ENCODE measurements around the gene AUTS2.

AUTS2 gene

DNA sequence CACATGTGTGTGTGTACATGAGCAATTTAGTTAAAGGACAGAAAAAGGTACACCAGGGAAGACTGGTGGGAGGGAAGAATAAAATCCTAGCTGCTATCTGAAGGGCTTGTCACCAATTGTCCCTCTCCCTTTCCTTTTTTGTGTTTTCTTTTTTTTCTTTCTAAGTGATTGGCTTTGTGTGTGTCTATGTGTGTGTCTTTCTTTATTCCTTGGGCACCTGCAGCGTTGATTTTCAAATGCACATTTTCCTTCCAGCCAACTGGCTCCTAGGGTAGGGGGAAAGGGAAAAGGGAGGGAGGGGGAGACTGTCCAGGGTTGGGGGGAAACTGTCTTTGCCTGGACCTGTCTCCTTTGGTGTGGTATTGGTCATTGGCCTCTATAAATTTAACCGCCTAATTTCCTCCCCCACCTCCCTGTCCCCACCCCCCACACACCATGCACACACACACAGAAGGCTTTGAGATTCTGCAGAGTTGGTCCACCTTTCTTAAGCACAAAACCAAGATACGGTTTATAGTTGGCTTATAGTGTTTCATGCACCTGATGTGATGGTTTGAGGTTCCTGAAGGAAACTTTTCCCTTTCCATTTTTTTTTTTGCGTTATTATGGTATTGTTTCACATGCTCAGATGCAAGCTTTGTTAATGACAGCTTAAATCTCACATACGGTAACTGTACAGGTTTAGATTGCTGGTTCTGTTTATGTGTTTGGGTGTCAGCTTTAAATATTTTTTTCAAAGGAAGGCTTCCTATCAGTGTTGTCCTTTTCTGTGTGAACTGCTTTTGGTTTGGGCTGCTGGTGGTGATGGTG lies 2.6 kb downstream of the AUTS2 start:
- no peak for DNase-seq

DNA sequence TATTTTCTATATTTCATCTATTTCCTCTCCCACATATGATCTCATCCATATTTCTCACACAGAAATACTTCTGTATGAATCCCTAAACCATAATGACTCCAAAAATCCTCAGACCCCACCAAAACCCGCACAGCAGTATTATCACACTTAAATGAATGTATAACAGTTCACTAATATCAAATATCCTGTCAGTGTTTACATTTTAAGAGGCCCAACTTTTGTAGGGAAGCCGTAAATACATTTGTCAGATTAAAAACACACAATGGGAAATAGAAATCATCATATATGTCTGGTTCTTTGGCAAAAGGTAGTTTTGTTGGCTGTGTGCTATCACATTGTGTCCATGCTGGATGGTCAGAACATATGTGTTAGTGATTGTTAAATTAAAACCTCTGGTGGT lies 4.2 kb downstream of the AUTS2 start:
- DNase-seq: no peak

DNA sequence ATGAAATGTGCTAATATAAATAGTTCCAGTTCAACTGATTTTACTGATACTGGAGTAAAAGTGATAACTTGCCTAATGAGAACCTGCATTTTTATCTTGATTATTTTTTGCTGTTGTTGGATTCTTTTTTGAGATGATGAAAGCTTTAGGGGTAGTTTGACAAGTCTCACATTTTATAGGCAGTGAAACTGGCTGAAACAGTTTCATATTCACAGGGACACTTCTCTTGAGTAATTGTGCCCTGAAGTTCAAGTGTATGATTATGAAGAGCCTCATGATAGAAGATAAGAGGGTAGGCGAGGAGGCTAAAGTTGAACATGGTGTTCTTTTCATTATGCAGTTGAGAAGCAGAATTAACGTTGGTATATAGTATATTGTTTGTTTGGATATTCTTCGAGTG lies 5.1 kb downstream of the AUTS2 start:
- DNase-seq: no peak

DNA sequence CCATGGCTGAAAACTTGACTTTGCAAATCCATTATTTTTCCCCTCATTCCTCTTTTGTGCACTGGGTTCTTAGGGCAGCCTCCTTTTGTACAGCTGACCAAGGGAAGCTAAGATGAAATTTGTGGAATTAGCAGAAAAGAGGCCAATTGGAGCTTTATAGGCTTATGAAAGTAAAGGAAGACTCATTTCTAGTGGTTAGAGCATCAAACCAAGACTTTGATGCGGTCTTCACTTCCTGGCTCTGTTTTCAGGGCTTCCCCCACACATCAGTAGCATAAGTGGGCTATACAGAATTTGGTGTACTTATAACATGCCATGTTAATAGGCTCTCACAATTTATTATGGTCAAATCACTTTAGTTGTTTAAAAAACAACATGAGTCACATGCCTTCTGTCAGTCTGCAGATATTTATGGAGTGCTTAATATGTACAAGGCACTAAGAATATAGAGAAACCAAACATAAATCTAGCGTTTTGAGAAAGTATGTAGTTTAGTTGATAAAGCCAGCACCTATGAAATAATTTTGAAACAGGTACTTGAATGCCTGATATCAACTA lies 5.7 kb downstream of the AUTS2 start:
- DNase-seq: no peak

DNA sequence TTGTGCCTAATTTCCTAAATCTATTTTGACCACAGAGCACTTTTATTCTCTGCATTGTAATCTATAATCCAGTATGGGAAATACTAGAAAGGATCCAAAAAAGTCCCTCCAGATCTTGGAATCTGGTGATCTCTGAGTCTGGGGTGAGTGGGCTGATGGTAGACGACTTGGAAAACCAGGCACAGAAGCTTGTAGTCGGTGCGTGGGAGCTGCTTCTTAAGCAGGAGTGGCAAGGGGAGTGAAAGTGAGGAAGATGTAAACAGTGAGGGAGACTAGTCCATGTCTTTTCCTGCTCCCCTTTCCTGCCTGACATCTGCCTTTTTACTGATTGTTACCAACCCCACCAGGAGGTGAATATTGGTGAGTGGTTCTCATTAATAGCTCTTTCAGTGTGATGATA lies 6.8 kb downstream of the AUTS2 start:
- no peak for DNase-seq

DNA sequence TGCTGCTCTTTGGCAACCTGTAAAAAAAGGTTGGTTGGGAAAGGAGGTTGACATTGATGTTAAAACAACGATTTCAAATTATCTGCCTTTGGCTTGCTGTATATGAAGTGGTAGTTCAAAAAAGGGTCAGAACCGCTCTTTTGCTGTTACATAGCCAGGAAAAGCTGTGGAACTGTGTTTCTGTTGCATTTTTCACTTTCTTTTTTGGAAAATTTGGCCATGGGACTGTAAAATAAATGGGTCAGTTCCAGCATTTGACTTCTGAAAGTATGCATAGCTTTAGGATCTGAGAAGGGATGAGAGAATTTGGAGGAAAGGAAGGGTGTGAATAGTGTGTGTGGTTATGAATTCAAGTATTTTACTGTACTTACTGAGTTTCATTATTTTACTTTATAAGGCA lies 7.3 kb downstream of the AUTS2 start:
- no peak for DNase-seq

DNA sequence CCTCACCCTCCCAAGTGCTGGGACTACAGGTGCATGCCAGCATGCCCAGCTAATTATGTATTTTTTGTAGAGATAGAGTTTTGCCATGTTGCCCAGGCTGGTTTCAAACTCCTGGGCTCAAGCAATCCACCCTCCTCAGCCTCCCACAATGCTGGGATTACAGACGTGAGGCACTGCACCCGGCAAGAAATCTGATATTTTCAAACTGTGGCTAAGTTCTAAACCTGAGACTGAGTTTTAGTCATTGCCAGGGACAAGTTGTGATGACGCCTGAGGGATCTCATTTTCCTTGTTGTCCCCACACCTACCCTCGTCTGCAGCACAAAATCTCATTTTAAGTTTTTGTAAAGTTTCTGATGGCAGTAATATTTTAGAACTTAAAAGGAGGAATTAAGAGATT lies 9.8 kb downstream of the AUTS2 start:
- no peak for DNase-seq

DNA sequence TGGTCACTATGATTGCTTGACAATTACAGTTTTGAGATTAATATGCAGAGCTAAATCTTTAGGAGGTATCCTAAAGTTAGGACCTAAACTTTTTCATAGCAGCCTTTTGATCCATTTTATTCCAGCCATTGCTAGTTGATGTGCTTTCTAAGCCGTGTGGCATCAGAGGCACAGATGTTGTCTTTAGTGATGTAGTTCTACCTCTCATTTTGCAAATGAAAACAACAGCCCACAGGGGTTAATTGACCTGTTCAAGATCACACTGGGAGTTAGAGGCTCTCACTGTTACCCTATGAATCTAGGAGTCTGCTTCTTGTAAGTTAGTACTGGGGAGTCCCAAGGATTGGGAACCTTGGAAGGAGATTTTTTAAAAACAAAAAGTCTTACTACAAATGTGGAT lies 10.6 kb downstream of the AUTS2 start:
- no peak for DNase-seq

DNA sequence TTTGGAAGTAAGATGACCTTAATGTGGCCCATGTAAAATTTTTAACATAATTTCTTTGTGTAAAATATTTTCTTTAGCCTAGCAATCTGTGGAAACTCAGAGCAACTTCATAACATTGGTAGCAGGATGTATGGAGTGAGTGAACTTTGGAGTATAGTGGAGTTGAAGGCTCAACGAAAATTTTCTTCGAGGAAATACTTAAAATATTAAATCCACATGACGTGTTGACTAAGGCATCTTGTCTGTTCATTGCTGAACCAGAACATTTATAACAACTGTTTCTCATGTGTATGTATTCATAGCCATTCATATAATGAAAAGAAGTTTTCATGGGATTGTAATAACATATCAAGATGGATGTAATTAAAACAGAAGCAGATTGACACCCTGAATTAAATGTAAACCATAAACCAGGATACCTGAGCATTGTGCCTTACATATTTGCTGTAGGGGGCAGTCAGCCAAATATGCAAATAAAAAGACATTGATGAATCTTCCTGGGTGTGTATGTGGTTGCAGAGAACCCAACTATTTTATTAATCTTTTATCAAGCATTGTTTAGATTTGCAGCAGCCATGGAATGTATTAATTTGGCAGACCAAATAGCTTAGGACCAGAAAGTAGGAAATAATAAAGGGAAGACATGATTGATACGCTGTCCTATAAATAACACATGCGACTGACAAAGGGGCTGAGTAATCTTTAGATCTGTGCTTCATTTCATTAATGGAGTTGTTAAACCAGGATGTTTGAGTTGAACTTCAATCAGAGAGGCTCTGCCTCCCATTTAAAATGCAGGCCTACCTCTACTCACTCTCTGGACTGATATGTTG lies 11.5 kb downstream of the AUTS2 start:
- DNase-seq: no peak

DNA sequence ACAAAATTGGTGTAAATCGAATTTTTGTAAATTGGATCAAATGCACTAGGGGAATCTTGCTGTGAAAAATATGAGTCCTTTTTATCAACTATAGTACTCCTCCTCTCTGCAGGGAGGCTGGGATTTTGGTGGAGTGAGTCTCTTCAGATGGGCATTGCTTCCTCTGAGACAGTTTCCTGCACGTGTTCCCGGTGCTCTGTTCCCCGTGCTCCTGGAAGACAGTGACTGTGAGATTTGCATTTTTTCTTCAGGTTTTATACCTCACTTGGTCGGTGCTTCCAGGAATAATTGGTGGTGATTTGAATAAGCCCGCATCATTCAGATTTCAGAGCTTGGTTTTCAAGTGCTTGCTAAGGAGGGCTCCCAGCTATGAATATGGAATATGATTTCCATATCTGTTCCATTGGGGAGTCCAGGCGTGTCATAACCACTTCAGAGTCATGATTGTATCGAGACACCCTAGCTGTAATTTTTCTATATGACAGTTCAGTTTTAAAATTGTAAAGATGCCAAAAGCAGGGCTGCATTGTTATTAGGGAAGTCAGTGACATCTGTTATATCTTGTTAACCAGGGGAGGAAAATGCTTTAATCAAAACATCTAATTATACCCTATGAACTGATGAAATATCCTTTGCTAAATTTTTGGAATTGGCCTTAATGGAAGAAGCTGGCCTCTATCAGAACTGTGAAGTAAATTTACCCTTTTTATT lies 12.3 kb downstream of the AUTS2 start:
- DNase-seq: no peak

DNA sequence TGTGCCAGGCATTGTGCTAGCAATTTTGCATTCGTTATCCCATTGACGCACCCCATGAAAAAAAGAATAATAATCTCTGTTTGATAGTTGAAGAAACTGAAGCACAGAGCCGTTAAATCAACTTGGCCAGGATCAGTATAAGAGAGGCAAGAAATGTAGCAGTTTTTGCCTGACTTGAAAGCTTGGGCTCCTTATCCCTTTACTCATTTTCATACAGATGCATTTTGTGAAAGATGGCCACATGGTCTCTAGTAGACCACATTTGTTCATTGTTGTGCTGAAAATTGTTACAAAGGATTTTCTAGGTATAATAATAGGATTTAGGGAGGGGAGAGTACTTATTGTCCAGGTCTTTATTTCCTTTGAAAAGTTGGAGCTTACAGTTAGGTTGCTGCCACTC lies 14.7 kb downstream of the AUTS2 start:
- DNase-seq: no peak

DNA sequence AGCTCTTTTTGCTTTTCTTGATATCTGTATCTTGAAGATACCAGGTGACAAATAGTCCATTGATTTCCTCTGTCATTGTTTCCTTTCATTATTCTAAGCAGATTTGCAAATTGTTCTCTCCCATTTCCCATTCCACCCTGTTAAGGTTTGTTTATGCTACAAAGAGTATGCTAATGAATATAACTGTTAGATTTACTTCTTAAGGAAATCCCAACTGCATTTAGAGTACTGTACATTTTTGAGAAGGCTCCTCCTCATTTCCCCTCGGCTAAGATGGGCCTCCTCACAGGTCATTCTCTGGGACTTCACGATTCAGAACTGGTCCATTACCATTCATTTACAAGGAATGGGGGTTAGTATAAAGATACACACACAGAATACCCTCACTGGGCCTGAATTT lies 15.6 kb downstream of the AUTS2 start:
- no peak for DNase-seq

DNA sequence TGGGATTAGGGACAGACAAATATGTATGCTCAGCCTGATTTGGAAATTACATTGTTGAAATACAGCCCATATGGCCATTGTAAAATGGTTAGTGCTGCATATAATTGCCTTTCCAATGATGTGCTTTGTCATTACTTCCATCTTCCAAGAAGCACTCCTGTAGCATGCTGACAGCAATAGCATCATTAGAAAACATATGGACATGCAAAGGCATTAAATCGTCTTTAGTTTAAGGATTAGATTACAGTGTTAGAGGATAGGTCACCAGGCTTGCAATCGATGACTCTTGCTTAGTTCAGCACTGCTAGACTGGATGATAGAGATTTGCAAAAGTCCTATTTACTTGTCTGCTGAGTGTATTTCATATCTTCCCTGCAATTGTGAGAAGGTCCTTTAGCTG lies 17.4 kb downstream of the AUTS2 start:
- DNase-seq: no peak

DNA sequence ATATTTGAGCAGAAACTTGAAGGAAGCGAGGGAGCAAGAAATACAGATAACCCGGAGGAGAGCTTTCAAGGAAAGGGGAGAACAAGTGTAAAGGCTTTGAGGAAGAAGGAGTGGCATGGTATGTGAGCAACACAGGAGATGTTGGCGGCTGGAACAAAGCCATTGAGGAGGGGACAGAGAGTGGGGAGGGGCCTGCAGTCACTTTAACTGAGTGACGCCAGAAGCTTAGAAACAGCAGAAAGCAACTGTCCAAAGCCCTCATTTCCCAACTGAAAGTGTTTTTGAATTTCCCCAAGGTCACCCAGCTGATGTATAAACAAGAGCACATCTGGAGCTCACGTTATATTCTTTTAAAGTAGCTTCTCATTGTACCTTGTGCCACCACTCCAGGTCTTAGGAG lies 19.1 kb downstream of the AUTS2 start:
- no peak for DNase-seq

DNA sequence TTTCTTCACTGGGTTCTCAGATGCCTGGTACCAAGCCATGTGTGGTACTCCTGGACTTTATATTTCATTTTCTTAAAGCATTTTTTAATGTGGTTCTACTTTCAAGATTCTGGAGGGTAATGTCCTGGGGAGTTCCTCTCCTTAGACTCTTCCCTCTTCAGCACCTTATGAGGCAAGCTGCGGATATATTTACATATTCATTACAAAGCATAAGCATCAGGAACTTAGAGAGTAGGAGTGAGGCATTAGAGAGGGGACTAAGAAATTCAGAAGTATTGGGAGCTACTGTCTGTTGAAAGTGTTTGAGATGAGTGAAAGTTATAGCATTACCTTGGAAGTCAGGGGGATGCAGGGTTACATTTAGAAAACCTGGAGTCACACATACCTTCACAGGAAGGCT lies 20.8 kb downstream of the AUTS2 start:
- no peak for DNase-seq

DNA sequence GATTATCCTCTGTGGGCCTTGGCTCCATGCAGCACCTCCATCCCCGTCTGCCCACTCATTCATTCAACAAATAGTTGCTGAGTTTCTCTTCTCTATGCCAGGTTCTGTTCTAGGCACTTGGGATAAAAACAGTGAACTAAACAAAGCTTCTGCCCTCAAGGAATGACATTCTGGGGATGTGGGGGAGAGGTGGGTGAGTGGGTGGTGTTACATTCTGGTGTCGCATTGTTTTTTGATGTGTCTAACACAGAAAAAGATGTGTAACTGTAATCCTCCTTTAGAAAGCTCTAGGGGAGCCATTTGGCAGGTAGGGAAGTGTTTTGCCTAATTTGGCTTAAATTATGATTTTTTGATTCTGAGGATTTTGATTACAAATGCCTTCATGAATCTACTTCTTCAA lies 21.4 kb downstream of the AUTS2 start:
- DNase-seq: no peak

DNA sequence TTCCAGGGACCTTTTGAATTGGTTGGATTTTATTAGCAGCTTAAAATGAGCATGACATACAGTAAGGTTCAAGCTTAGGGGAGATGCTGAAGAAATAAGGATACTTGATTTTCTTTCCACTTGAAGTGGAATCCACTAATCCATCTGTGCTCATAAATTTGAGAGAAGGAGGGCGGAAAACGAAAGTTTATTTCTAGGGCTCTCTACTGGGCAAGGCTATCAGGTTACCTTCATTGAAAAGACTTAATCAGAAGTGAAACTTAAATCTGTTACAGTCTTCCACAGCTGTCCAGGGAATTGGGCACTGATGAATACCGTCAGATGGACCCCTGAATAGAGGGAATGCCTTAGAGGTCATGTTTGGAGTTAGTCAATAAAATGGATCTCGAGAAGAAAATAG lies 21.8 kb downstream of the AUTS2 start:
- no peak for DNase-seq

DNA sequence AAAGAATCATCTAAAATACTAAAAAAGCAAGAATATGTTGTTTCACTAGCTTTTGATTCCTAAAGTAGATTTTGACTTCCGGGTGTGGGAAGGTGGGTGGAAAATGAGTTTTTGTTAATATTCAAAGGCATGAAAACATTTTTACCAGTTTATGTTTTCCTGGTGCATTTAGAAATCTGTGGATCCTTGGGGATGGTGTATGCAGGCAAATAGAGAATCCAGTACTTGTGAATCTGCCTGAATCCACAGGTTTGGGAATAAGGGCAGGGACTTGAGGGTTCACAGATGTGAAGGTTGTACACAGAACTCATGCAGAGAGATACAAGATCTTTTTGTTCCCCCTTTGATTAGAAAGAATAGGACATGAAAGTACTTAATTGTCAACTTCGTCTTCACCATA lies 22.4 kb downstream of the AUTS2 start:
- DNase-seq: no peak

DNA sequence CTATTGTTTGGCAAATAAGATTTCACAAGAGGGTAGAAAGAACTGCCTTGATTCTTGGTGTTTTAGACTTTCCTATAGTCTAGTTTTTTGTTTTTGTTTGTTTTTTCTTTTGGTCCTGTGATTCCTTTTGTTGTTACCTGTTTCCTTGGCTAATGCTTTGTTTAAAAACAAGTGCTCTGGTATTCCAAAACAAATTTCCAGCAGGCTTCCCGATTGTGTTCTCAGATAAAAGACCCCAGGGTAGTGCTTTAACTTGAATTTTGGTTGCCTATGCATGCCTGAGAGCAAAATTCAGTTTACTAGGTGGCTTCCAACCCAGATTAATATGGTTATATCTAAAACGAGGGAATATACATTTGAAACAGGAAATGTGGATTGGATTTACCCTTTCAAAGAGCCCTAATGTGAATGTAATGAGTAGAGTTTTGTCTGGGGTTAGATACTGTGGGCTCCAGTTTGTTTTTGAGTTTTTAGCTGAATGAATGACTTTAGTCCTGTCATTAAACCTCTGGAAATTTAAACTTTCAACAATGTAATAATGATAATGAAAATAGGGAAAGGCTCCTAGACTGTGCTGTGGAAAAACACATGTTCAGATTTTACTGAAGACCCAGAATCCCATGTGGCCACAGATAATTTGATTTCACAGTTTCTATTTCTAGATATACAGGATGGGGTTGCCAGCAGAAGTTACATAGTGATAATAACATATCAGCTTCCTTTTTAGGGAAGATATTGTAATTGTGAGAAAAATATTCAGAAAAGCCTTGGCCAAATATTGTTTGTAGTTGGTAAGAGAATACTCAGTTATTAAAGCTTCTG lies 23.9 kb downstream of the AUTS2 start:
- no peak for DNase-seq

DNA sequence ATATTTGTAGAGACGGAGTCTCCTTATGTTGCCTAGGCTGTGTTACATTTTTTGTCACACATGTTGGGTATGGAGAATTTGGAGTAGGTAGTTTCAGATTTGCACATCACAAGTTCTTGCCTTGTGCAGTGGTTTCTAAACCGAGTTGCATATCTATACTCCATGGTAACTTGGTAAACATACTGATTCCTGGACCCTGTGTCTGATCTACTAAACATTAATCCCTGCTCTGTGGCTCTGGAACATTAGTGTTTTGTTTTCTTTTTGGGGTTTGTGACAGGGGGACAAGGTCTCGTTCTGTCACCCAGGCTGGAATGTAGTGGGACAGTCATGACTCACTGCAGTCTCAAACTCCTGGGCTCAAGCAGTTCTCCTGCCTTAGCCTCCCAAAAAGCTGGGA lies 24.7 kb downstream of the AUTS2 start:
- no peak for DNase-seq

DNA sequence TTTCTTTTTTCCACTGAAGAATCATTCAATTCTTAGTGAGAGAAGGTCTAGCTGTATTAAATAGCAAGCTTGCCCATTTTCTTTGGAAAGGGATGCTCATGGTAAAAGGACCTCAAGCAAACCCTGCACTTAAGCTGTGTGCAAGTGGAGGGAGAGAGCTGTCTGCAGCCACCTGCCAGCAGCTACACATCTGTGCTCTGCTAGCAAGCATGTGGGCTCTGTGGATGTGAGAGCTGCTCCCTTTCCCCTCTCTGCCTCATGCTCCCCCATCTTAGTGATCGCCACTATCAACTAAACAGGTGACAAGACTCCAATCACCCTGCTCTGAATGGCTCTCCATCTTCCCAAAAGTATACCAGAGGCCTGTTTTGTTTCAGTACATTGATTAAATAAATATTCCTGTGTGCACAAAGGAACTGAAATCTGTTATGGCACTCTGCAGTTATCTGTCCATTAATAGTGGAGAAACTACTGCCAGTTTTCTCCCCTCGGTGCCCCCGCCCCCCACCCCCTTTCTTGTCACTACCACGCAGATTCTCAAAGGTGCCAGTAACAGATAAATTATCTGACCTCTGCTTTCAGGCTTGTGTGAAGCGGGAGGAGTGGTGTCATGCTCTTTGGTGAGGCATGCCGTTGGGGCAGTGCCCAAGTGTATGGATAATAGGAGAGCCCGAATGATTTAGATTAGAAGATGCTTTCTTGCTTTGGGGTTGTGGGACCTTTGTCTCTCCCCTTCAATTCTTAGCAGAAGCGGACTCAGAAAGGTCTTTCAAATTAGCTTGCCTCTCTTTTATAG lies 26.4 kb downstream of the AUTS2 start:
- DNase-seq: no peak

DNA sequence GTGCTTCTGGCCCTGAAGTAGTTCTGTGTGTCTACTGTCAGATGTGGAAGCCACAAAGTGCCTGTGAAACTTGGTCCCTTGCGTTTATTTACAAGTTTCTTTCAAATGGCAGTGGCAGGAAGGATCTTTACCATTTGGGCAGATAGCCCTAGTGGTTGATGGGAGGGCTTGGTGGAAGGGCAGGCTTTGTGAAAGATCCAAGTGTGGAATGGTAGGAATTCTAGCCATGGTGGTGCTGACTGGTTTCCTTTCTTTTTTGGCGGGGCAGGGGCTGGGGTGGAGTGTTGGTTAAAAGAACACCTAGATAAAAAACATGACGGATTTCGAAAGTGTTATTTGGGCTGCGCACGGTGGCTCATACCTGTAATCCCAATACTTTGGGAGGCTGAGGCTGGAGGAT lies 27.0 kb downstream of the AUTS2 start:
- no peak for DNase-seq

All from activated effector memory CD4-positive, alpha-beta T cell treated with anti-CD3 and anti-CD28 coated beads, Interleukin-2, amount 50 U/mL, for 16 hours (primary cell).